DND-41 (cell line): Measurements from ENCODE around the gene ABHD8.

Experiments used
- ATAC-seq: fragments of 200-7000 bp; cut with Tn5 transposase; 3 replicates; pipeline ENCODE4 v1.9.1; 2021; ENCODE audit warnings: low read depth; ENCODE audit not compliant: insufficient read depth
- DNase-seq: peaks from one replicate; pipeline ENCODE4 v3.0.0-alpha.2; 2020
- H2AFZ ChIP-seq: 2 replicates; pipeline ENCODE4 v1.6.0; 2012; ENCODE audit warnings: low read depth, low read length
- H3K27ac ChIP-seq: 2 replicates; pipeline ENCODE4 v1.5.1; 2012; ENCODE audit warnings: low read length, inconsistent platforms
- H3K27me3 ChIP-seq: fragments of 200-600 bp; sonication (generic); 2 replicates; pipeline ENCODE4 v1.6.0; 2012; ENCODE audit warnings: low read length, mild to moderate bottlenecking, inconsistent platforms; ENCODE audit not compliant: insufficient read depth, poor library complexity
- H3K36me3 ChIP-seq: 2 replicates; pipeline ENCODE4 v1.5.1; 2012; ENCODE audit warnings: low read length, inconsistent platforms; ENCODE audit not compliant: insufficient read depth
- H3K4me1 ChIP-seq: 2 replicates; pipeline ENCODE4 v1.5.1; 2012; ENCODE audit warnings: mild to moderate bottlenecking, low read length; ENCODE audit not compliant: insufficient read depth
- H3K4me2 ChIP-seq: 2 replicates; pipeline ENCODE4 v1.6.0; 2012; ENCODE audit warnings: mild to moderate bottlenecking, moderate library complexity, low read length, inconsistent platforms; ENCODE audit not compliant: insufficient read depth
- H3K4me3 ChIP-seq, 2 experiments: fragments of 200-600 bp in 1 of 2; shearing (Covaris generic) in 1 of 2; 2 replicates each; pipeline ENCODE4 v1.5.1; 2012 to 2016; ENCODE audit warnings: inconsistent platforms in 2 of 2, low read length in 2 of 2, mild to moderate bottlenecking in 2 of 2, low read depth in 1 of 2, moderate library complexity in 1 of 2
- H3K79me2 ChIP-seq: 2 replicates; pipeline ENCODE4 v1.6.0; 2012; ENCODE audit warnings: low read length, inconsistent platforms; ENCODE audit not compliant: insufficient read depth
- H3K9ac ChIP-seq: 2 replicates; pipeline ENCODE4 v1.6.0; 2012; ENCODE audit warnings: low read depth, mild to moderate bottlenecking, inconsistent platforms, low read length, moderate library complexity
- H3K9me3 ChIP-seq: 2 replicates; pipeline ENCODE4 v1.5.1; 2012; ENCODE audit warnings: low read length, moderate library complexity, mild to moderate bottlenecking, inconsistent platforms; ENCODE audit not compliant: insufficient read depth, severe bottlenecking
- H4K20me1 ChIP-seq: 2 replicates; pipeline ENCODE4 v1.6.0; 2012; ENCODE audit warnings: low read length; ENCODE audit not compliant: insufficient read depth
- EZH2 ChIP-seq: IDR thresholded peaks from 3 replicates; pipeline ENCODE4 v1.6.1; 2012; ENCODE audit warnings: borderline replicate concordance, low read depth, mild to moderate bottlenecking, moderate library complexity, low read length, inconsistent platforms; ENCODE audit not compliant: severe bottlenecking
- TF ChIP-seq, protein P1 (sequence below): IDR thresholded peaks from 2 replicates; pipeline ENCODE4 v1.5.1; 2012; ENCODE audit warnings: borderline replicate concordance, low read length, moderate library complexity, mild to moderate bottlenecking; ENCODE audit not compliant: poor library complexity, severe bottlenecking; ENCODE audit errors: extremely low read depth

ABHD8 gene

DNA sequence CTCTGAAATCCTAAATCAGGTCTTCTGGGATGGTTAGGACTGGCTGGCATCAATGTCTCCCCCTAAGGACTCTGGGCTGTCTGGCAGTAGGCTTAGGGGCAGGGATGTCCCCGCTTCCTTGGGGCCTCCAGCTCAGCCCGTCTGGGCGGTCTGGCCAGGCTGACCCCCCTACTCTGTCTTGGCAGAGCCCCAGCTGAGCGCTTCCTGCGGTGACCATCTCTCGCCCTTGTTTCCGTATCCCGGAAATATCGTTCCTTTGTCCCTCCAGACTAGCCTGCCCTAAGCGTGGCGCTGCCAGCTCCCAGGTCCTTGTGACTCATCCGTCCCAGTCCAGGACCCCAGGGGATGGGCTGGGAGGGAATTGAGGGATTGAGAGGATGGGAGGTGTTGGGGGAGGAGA lies 45.5 kb upstream of the ABHD8 start:
- TF ChIP-seq, protein P1, sequence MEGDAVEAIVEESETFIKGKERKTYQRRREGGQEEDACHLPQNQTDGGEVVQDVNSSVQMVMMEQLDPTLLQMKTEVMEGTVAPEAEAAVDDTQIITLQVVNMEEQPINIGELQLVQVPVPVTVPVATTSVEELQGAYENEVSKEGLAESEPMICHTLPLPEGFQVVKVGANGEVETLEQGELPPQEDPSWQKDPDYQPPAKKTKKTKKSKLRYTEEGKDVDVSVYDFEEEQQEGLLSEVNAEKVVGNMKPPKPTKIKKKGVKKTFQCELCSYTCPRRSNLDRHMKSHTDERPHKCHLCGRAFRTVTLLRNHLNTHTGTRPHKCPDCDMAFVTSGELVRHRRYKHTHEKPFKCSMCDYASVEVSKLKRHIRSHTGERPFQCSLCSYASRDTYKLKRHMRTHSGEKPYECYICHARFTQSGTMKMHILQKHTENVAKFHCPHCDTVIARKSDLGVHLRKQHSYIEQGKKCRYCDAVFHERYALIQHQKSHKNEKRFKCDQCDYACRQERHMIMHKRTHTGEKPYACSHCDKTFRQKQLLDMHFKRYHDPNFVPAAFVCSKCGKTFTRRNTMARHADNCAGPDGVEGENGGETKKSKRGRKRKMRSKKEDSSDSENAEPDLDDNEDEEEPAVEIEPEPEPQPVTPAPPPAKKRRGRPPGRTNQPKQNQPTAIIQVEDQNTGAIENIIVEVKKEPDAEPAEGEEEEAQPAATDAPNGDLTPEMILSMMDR: no peak
- no peak for TF ChIP-seq EZH2
- peaks cover 6% of the 10 kb centered on the region for H3K4me1 ChIP-seq
- no peak overlapping the region for H2AFZ ChIP-seq
- no peak overlapping the region for H3K27ac ChIP-seq
- no peak overlapping the region for H3K4me3 ChIP-seq
- H4K20me1 ChIP-seq: no peaks in the 10 kb centered on the region
- DNase-seq (no peak), ATAC-seq (no peak)
- no peaks in the 10 kb centered on the region for H3K36me3 ChIP-seq
- H3K9ac ChIP-seq: no peak overlapping the region
- H3K9me3 ChIP-seq: no peaks in the 10 kb centered on the region
- H3K4me2 ChIP-seq: no peak overlapping the region
- no peaks in the 10 kb centered on the region for H3K27me3 ChIP-seq
- H3K79me2 ChIP-seq: no peaks in the 10 kb centered on the region

- ATAC-seq: no peak
- H3K4me1 ChIP-seq: peaks cover 6% of the 10 kb centered on the region
Measured at GRCh38 chr19:17347877-17348276, 44.7 kb upstream of the ABHD8 start.

GRCh38 chr19:17347361-17347760 lies 44.1 kb upstream of the ABHD8 start:
- no peak for ATAC-seq

More at GRCh38 chr19:17347877-17348276, 44.7 kb upstream of the ABHD8 start:
- Histone ChIP-seq H3K27me3 (no peaks in the 10 kb centered on the region), H2AFZ (no peak overlapping the region), H3K4me2 (no peak overlapping the region), H3K79me2 (no peaks in the 10 kb centered on the region), H3K36me3 (no peaks in the 10 kb centered on the region), H3K9ac (no peak overlapping the region), H3K9me3 (no peaks in the 10 kb centered on the region), H3K27ac (no peak overlapping the region), H3K4me3 (no peak overlapping the region), H4K20me1 (no peaks in the 10 kb centered on the region)
- DNase-seq: no peak
- TF ChIP-seq EZH2: no peak
- TF ChIP-seq, protein P1: no peak

More at GRCh38 chr19:17347361-17347760, 44.1 kb upstream of the ABHD8 start:
- Histone ChIP-seq H3K27me3 (no peaks in the 10 kb centered on the region), H2AFZ (no peak overlapping the region), H3K9ac (no peak overlapping the region), H3K27ac (no peak overlapping the region), H3K4me1 (peaks cover 6% of the 10 kb centered on the region), H3K79me2 (no peaks in the 10 kb centered on the region), H4K20me1 (no peaks in the 10 kb centered on the region), H3K36me3 (peaks cover 3% of the 10 kb centered on the region; the same call in 1 of the 2 replicates), H3K4me3 (no peak overlapping the region), H3K4me2 (no peak overlapping the region), H3K9me3 (no peaks in the 10 kb centered on the region)
- no peak for DNase-seq
- no peak for TF ChIP-seq EZH2
- TF ChIP-seq, protein P1: no peak
